ENCODE data around the gene CHIC1.
"Not testable (repeated sequence)": the region's sequence is repeated elsewhere in the genome, so short reads cannot be mapped to it uniquely, and the experiment has no call there.

CHIC1 gene

GRCh38 chrX:73647632-73648322 is 84.8 kb downstream of the CHIC1 start:
- no peak for TF ChIP-seq CTCF (IDR thresholded peaks at IDR 0.05; ENCODE audit: control insufficient read depth, insufficient read depth, low read depth, low read length, missing control alignments)
- no peak for DNase-seq (ENCODE audit: low read depth)
- no peak overlapping the region for H3K4me3 ChIP-seq (ENCODE audit: control insufficient read depth, low read depth, low read length)

DNA sequence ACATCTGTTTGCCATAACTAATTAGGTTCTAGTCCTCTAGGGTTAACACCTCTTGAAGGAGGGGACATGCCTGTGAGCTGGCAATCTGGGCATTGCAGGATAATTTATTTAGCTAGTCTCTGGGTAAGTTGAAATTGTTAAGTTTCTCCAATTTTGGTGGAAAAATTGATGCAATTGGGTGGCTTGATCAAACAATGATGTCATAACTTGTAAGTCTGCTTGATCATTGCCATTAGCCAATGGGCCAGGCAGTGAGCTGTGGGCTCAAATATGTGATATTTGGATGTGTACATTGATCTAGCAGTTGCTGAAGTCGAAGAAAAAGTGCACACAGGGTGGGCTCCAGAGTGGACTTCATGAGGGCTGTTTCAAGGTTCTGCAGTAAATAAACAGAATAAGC is 98.3 kb downstream of the CHIC1 start:
- not testable (repeated sequence) for H3K4me3 ChIP-seq (ENCODE audit: control insufficient read depth, low read depth, low read length); DNase-seq (ENCODE audit: low read depth)

- no peak overlapping the region for H3K4me3 ChIP-seq (ENCODE audit: control insufficient read depth, low read depth, low read length)
- no peak for DNase-seq (ENCODE audit: low read depth)
- TF ChIP-seq CTCF (IDR thresholded peaks at IDR 0.05; ENCODE audit: control insufficient read depth, insufficient read depth, low read depth, low read length, missing control alignments), result no peak
These were observed 105.8 kb downstream of the CHIC1 start for GRCh38 chrX:73668779-73669178.

GRCh38 chrX:73681408-73681807 is 118.4 kb downstream of the CHIC1 start:
- H3K4me3 ChIP-seq (ENCODE audit: control insufficient read depth, low read depth, low read length), result no peak overlapping the region
- no peak for TF ChIP-seq CTCF (IDR thresholded peaks at IDR 0.05; ENCODE audit: control insufficient read depth, insufficient read depth, low read depth, low read length, missing control alignments)
- DNase-seq (ENCODE audit: low read depth), result no peak

DNA sequence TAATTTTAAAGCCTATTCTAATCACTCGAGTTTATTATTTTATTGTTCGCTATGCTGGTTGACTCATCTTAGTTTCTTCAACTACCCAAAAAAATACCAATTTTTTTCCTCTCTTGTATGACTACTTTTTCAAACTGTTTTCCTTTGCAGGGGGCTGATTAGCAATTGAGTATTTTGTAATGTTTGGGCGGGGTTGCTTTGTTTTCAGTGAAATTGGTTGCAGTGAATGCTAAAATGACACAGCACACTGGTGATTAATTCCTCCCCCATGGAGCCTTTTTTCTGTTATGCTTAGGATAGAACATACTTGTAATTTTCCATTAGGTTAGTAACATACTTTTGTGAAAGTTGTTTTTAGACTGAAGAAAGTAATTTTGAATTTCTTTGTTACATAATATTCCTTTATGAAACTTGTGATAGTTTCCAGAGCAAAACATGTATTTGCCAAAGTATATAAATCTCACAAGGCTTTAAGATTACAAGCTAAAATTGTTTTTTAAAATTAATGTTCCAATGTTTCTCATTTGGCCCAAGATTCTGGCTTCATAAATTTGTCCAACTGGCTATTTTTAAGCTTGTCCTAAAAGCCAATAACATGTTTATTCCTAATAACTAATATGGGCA is 120.4 kb downstream of the CHIC1 start:
- H3K4me3 ChIP-seq (ENCODE audit: control insufficient read depth, low read depth, low read length), result no peak overlapping the region
- DNase-seq (ENCODE audit: low read depth), result peak; percentile 2
- TF ChIP-seq CTCF (IDR thresholded peaks at IDR 0.05; ENCODE audit: control insufficient read depth, insufficient read depth, low read depth, low read length, missing control alignments), result no peak

DNA sequence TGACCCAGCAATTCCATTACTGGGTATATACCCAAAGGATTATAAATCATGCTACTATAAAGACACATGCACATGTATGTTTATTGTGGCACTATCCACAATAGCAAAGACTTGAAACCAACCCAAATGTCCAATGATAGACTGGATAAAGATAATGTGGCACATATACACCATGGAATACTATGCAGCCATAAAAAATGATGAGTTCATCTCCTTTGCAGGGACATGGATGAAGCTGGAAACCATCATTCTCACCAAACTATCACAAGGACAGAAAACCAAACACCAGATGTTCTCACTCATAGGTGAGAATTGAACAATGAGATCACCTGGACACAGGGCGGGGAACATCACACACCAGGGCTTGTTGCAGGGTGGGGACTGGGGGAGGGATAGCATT is 144.0 kb downstream of the CHIC1 start:
- DNase-seq (ENCODE audit: low read depth); H3K4me3 ChIP-seq (ENCODE audit: control insufficient read depth, low read depth, low read length): not testable (repeated sequence)

- no peak for TF ChIP-seq CTCF (IDR thresholded peaks at IDR 0.05; ENCODE audit: control insufficient read depth, insufficient read depth, low read depth, low read length, missing control alignments)
- H3K4me3 ChIP-seq (ENCODE audit: control insufficient read depth, low read depth, low read length), result no peak overlapping the region
- no peak for DNase-seq (ENCODE audit: low read depth)
These were observed 165.6 kb downstream of the CHIC1 start for GRCh38 chrX:73728602-73729001.

All from AG09309 (cell line).